GM21786 (cell line): ENCODE measurements around the gene NTM.

ENCODE experiments used
- ATAC-seq: cut with Tn5 transposase; IDR thresholded peaks from one replicate; pipeline ENCODE4 v1.9.1; 2021; ENCODE audit not compliant: unreplicated experiment

Gene NTM

GRCh38 chr11:131760091-131761061 is 390.0 kb downstream of the NTM start:
- no peak for ATAC-seq

GRCh38 chr11:131762346-131763110 is 392.1 kb downstream of the NTM start:
- no peak for ATAC-seq

- ATAC-seq = no peak
Observed at GRCh38 chr11:131763193-131763890, 392.9 kb downstream of the NTM start.

GRCh38 chr11:131764126-131764525 is 393.7 kb downstream of the NTM start:
- no peak for ATAC-seq

GRCh38 chr11:131764649-131765048 is 394.2 kb downstream of the NTM start:
- ATAC-seq = no peak

GRCh38 chr11:131766637-131767036 is 396.2 kb downstream of the NTM start:
- ATAC-seq = no peak

- no peak for ATAC-seq
Observed at GRCh38 chr11:131767421-131767820, 397.0 kb downstream of the NTM start.

- no peak for ATAC-seq
Observed at GRCh38 chr11:131770801-131771200, 400.4 kb downstream of the NTM start.

- no peak for ATAC-seq
Observed at GRCh38 chr11:131771471-131771870, 401.1 kb downstream of the NTM start.

- ATAC-seq = no peak
Observed at GRCh38 chr11:131773626-131774025, 403.2 kb downstream of the NTM start.

- no peak for ATAC-seq
Observed at GRCh38 chr11:131776211-131776610, 405.8 kb downstream of the NTM start.

- no peak for ATAC-seq
Observed at GRCh38 chr11:131785801-131786200, 415.4 kb downstream of the NTM start.

- ATAC-seq = no peak
Observed at GRCh38 chr11:131787119-131787518, 416.7 kb downstream of the NTM start.

- no peak for ATAC-seq
Observed at GRCh38 chr11:131790586-131790985, 420.2 kb downstream of the NTM start.

GRCh38 chr11:131792243-131792642 is 421.8 kb downstream of the NTM start:
- ATAC-seq = no peak

- no peak for ATAC-seq
Observed at GRCh38 chr11:131796089-131796488, 425.7 kb downstream of the NTM start.

- ATAC-seq = no peak
Observed at GRCh38 chr11:131796541-131796940, 426.1 kb downstream of the NTM start.

GRCh38 chr11:131800452-131800851 is 430.0 kb downstream of the NTM start:
- no peak for ATAC-seq

GRCh38 chr11:131802440-131803115 is 432.2 kb downstream of the NTM start:
- ATAC-seq = no peak

- no peak for ATAC-seq
Observed at GRCh38 chr11:131807876-131808275, 437.5 kb downstream of the NTM start.

GRCh38 chr11:131808470-131808869 is 438.1 kb downstream of the NTM start:
- ATAC-seq = no peak
